NT2/D1 (cell line): ENCODE results near the gene DYNLT2B.

Experiments used
- SUZ12 ChIP-seq: IDR thresholded peaks from 2 replicates; pipeline ENCODE4 v1.6.1; 2011; ENCODE audit not compliant: insufficient read length, insufficient read depth; ENCODE audit errors: extremely low read depth
- YY1 ChIP-seq: IDR thresholded peaks from 2 replicates; pipeline ENCODE4 v1.6.1; 2011; ENCODE audit not compliant: insufficient read length, insufficient read depth
- ZNF274 ChIP-seq: IDR thresholded peaks from 2 replicates; pipeline ENCODE4 v1.6.1; 2011; ENCODE audit warnings: mild to moderate bottlenecking, low read depth, low read length

- TF ChIP-seq ZNF274: no peak
- TF ChIP-seq YY1: no peak
- no peak for TF ChIP-seq SUZ12
Observed at GRCh38 chr3:196350067-196350466, 32.0 kb upstream of the DYNLT2B start.
